Muscle layer of colon (tissue), 2 donors: Measurements from ENCODE around the gene CCDC57.
A peak's percentile ranks its signal among the peaks of the same experiment; 100 is the strongest.
"Not testable (repeated sequence)": the region's sequence is repeated elsewhere in the genome, so short reads cannot be mapped to it uniquely, and the experiment has no call there.

ENCODE experiments used
- H3K27ac ChIP-seq: one replicate; pipeline ENCODE4 v1.7.0; 2013; ENCODE audit warnings: low read depth, mild to moderate bottlenecking, low read length, moderate library complexity
- H3K27me3 ChIP-seq, 2 donors: one replicate each; pipeline ENCODE4 v1.7.0; 2013; ENCODE audit warnings: low read length in 2 of 2, mild to moderate bottlenecking in 2 of 2; ENCODE audit not compliant: insufficient read depth in 2 of 2, control insufficient read depth in 1 of 2
- H3K36me3 ChIP-seq: one replicate; pipeline ENCODE4 v1.7.0; 2013; ENCODE audit warnings: mild to moderate bottlenecking, low read length; ENCODE audit not compliant: insufficient read depth
- H3K4me1 ChIP-seq: one replicate; pipeline ENCODE4 v1.7.0; 2013; ENCODE audit warnings: mild to moderate bottlenecking, low read length; ENCODE audit not compliant: insufficient read depth
- H3K4me3 ChIP-seq, 2 donors: one replicate each; pipeline ENCODE4 v1.7.0; 2013; ENCODE audit warnings: low read length in 2 of 2, low read depth in 1 of 2, mild to moderate bottlenecking in 1 of 2, moderate library complexity in 1 of 2
- H3K9ac ChIP-seq: one replicate; pipeline ENCODE4 v1.7.0; 2013; ENCODE audit warnings: low read length
- H3K9me3 ChIP-seq: one replicate; pipeline ENCODE4 v1.7.0; 2013; ENCODE audit warnings: mild to moderate bottlenecking, low read length
- donor health status: abdominal sarcoma.
- donor health status: Adenocarcinoma of cecum.

CCDC57 gene

DNA sequence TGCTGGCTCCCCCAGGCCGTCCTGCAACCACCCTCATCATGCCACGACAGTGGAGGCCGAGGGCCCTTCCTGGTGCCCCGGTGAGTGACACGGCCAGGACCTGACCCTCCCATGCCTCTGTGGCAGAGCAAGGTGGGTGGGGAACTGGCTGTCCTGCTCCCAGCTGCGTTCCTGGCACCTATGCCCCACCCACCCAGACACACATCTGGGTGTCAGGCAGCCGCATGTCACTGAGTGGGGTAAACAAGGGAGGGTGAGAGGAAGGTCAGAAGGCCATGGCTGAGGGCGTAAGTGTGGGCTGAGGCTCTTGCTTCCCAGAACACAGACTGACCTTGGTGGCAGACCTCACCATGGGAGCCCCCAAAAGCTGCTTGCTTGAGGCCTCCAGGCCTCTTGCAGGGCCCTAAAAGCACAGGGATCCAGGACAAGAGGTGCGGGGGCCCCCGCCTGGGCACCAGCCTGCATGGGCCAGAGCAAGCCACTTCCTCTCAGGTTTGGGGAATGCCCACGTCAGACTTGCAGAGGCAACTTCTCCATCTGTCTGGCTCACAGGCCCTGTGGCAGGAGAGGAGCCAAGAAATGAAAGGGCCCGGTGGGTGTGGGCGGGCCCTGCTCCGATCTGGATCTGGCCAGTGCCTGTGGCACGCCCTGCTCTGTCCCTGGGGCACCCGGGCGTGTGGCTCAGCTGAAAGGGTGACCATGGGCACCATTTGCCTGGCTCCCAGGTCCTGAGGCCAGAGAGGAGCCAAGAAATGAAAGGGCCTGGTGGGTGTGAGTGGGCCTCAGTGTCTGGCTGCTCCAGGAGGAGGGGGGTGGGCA is 3.9 kb upstream of the CCDC57 start:
- Histone ChIP-seq H3K9ac (no peak overlapping the region), H3K4me3 (no peak overlapping the region)

DNA sequence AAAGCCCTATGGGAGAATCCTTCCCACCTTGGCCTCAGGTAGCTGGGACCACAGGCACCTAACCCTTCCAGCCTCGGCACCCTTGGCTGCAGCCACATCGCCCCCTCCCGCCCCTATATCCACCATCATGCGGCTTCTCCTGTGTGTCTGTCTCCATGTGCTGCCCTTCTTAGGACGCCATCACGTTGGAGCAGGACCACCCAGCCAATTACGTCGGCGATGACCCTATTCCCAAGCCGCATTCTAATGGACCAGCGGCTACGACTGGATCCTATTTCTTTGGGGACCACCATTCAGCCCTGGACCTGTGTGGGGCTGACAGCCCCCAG is 3.3 kb upstream of the CCDC57 start:
- Histone ChIP-seq H3K36me3 (no peaks in the 10 kb centered on the region), H3K4me1 (peaks cover 11% of the 10 kb centered on the region), H3K27ac (no peak overlapping the region), H3K9me3 (no peaks in the 10 kb centered on the region), H3K4me3 (no peak overlapping the region), H3K27me3 (no peaks in the 10 kb centered on the region), H3K9ac (no peak overlapping the region)

More for the DNA sequence above, 3.9 kb upstream of the CCDC57 start:
- H3K9me3 ChIP-seq: no peaks in the 10 kb centered on the region
- H3K36me3 ChIP-seq: no peaks in the 10 kb centered on the region
- no peak overlapping the region for H3K27ac ChIP-seq
- H3K27me3 ChIP-seq: no peaks in the 10 kb centered on the region
- H3K4me1 ChIP-seq: peaks cover 9% of the 10 kb centered on the region

DNA sequence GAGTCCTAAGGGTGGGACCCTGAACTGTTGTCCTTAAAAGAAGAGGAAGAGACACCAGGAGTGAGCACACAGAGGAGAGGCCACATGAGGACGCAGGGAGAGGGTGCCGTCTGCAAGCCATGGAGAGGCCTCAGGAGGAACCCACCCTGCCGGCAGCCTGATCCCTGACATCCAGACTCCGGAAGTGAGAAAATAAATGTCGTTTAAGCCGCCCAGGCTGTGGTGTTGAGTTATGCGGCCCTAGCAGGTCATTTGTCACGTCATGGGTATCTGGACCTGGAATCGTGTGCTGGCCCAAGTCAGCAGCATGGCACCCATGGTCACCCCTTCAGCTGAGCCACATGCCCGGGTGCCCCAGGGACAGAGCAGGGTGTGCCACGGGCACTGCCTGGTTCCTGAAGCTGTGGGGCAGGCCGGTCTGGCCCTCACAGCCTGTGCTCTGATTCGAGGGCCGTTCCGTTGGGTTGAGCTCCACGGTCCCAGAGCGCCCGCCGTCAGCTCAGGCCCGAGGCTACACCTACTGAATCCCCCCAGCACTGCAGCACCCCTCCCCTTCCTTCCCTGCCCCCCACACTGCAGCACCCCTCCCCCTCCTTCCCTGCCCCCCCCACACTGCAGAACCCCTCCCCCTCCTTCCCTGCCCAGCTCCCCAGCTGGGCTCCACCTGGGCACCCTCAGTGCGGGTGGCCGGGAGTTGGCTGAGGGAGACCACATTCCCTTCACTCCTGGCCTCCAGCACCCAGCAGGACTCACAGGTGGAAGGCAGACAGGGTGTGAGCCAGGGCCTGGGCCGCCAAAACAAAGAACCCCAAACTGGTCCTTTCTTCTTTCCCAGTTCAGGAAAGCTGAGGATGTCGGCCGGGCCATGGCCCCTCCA is 2.7 kb upstream of the CCDC57 start:
- H3K4me3 ChIP-seq: no peak overlapping the region
- no peak overlapping the region for H3K27ac ChIP-seq
- H3K4me1 ChIP-seq: peaks cover 11% of the 10 kb centered on the region
- H3K36me3 ChIP-seq: no peaks in the 10 kb centered on the region
- H3K27me3 ChIP-seq: no peaks in the 10 kb centered on the region
- H3K9me3 ChIP-seq: no peaks in the 10 kb centered on the region
- H3K9ac ChIP-seq: no peak overlapping the region

DNA sequence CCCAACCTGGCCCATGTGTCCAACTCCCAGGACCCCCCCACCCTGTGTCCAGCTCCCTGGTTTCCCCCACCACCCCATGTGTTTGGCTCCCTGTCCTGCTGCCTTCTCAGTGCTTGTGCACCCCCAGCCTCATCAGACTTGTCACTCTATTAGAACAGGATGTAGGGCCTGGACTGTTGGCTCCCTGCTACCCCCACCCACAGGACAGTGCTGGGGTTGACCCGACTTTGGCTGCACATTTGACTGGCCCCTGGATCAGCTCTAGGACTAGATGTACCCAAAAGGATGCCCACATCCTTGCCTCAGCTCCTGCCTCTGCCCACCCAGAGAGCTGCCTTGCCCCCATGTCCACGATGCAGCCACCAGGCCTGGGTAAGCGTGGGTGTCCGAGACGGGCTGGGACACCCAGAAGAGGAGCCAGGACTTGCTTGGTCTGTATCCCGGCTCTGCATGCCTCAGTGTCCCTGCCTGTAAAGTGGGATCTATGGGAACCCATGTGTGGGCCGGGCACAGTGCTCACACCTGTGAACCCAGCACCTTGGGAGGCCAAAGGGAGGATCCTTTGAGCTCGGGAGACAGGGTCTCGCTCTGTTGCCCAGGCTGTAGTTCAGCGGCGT is 1.5 kb upstream of the CCDC57 start:
- Histone ChIP-seq H3K4me1 (peaks cover 11% of the 10 kb centered on the region), H3K9ac (no peak overlapping the region), H3K27me3 (no peaks in the 10 kb centered on the region), H3K36me3 (no peaks in the 10 kb centered on the region), H3K27ac (no peak overlapping the region), H3K4me3 (no peak overlapping the region), H3K9me3 (no peaks in the 10 kb centered on the region)

DNA sequence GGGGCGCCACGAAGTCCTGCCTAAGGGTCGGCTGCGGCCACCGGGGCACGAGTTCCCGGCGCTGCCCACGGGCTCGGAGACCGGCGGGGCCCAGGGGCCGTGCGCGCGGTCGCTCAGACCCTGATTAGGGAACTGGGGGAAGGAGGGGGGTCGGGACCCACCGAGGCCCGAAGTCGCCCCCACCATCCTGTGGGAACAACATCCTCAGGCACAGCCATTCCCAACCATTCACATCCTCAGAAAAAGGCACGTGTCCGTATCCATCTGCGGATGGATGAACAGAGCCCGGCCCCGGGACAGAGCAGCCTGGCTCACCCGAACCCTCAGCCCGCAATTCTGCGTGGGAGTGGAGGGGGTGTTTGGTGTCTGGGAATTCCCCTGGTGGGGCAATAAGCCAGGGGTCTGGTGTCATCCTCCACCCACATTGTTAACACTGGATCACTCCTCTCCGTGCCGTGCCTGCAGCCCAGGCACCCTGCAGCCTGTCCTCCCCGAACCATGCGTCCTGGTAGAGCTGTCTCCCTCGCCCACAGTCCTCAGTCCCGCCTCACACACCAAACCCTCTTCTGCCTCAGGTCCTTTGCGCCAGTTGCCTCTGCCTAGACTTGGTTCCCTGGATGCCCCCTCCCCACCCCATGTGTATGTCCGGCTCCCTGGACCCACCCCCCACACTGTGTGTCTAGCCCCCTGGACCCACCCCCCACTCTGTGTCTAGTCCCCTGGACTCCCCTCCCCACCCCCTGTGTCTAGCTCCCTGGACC is 789 bp upstream of the CCDC57 start:
- Histone ChIP-seq H3K4me1 (peaks cover 11% of the 10 kb centered on the region), H3K36me3 (no peaks in the 10 kb centered on the region), H3K27ac (peak overlapping the region; percentile 19), H3K9me3 (no peaks in the 10 kb centered on the region), H3K27me3 (no peaks in the 10 kb centered on the region), H3K4me3 (peak overlapping the region; percentile 80 to 87), H3K9ac (no peak overlapping the region)

DNA sequence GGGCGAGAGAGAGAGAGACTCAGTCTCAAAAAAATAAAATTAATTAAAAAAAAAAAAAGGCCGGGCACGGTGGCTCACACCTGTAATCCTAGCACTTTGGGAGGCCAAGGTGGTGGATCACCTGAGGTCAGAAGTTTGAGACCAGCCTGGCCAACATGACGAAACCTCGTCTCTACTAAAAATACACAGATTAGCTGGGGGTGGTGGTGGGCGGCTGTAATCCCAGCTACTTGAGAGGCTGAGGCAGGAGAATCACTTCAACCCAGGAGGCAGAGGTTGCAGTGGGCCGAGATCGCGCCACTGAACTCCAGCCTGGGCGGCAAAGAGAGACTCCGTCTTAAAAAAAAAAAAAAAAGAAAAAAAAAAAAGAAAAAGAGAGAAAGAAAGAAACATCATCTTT is 2.0 kb downstream of the CCDC57 start:
- H3K27ac ChIP-seq, H3K36me3 ChIP-seq, H3K4me3 ChIP-seq, H3K9me3 ChIP-seq, H3K27me3 ChIP-seq, H3K9ac ChIP-seq: not testable (repeated sequence)
- H3K4me1 ChIP-seq: peaks cover 18% of the 10 kb centered on the region

DNA sequence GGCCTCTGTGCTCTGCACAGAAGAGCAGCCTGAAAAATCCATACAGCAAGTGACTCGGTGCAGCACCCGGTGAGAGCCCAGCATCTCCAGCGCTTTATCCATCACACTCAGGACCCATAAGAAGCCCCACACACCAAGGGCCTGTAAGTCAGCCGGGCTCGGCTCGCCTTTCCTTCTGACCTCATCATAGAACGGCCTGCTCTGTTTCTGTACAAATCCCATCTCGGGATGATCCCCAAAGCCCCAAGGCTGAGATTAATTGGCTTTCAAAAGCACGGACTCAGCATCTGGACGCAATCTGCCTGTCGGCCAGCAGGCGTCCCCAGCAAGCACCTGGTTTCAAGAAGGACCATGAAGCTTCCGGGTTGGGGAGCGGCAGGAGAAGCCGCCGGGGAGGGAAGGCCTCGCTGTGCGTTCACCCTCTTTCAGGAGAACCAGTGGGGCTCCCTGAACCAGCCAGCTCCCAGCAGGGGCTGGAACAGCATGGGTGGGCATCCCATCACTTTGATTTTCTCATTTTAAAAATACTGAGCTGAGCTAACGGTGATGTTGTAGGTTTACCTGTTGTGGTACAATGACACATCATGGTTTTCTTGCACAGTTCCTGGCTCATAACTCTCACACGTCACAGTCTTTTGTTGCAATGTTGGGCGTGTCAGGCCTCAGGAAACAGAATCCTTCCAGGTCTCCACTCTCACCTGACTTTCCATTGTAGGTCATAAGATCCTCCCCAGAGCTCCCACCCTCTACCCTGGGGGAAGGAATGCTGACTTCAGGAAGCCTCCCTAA is 6.7 kb downstream of the CCDC57 start:
- Histone ChIP-seq H3K9ac (no peak overlapping the region), H3K36me3 (no peaks in the 10 kb centered on the region), H3K9me3 (no peaks in the 10 kb centered on the region), H3K27ac (peak overlapping the region; percentile 55), H3K4me1 (peaks cover 12% of the 10 kb centered on the region), H3K4me3 (peak overlapping the region in 1 of 2 donors; percentile 25), H3K27me3 (no peaks in the 10 kb centered on the region)

DNA sequence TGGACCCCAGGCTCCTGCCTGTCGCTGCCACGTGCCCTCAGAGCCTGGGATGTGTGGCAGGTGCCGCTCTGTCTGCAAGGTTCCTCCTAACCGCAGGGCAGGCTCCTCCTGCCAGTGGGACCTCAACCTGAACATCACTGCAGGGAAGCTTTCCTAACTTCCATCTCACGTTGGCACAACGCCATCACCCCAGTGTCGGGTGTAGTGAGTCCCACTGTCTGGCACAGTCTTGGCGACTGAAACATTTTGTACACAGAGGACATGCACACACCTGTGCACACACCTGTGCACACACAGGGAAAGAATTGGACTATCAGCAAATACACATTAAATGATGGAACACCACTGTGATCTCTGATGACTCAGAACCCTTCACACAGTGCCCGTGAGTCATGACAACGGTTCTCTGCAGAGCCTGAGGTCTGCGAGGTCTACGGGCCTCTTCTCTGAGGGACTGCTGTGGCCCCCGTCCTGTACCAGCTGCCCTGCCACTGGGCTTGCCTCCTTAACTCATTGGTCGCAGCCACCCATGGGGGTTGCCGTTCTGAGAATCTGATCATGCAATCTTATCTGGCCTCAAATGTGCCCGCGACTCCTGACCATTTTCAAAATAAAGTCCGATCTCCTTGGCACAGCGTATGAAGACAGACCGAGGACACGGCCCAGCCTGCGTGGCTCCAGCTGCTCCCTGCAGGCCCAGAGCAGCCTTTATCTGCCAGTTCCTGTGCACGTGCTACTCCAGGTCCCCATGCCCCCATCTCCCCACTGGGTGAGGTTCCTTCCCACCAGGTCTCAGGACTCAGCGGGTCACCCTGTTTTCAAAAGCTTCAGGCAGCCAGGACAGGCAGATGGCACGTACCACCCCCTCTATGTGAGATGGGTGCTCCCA is 7.6 kb downstream of the CCDC57 start:
- Histone ChIP-seq H3K27me3 (no peaks in the 10 kb centered on the region), H3K9me3 (no peaks in the 10 kb centered on the region), H3K4me1 (peaks cover 12% of the 10 kb centered on the region), H3K36me3 (no peaks in the 10 kb centered on the region), H3K4me3 (no peak overlapping the region), H3K9ac (no peak overlapping the region), H3K27ac (no peak overlapping the region)

DNA sequence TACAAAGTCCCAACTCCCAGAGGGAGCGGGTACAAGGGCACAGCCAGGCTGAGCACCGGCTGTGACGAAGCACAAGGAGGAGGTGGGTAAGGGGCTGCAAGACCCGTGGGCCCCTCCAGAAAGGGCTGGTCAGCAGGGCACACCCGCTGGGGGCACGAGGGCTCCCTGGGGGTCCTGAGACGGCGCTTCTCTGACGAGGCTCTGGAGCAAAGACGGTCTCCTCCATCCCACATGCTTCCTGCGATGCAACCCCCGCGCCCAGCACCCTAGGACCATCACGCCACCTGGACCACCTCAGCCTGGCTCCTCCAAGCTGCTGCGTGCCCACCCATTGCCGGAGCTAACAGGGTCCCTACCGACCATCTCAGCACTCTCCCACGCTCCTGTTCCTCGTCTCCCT is 8.7 kb downstream of the CCDC57 start:
- Histone ChIP-seq H3K4me3 (no peak overlapping the region), H3K36me3 (peaks cover 5% of the 10 kb centered on the region), H3K9ac (no peak overlapping the region), H3K27me3 (no peaks in the 10 kb centered on the region), H3K27ac (no peak overlapping the region), H3K9me3 (no peaks in the 10 kb centered on the region), H3K4me1 (peaks cover 12% of the 10 kb centered on the region)

DNA sequence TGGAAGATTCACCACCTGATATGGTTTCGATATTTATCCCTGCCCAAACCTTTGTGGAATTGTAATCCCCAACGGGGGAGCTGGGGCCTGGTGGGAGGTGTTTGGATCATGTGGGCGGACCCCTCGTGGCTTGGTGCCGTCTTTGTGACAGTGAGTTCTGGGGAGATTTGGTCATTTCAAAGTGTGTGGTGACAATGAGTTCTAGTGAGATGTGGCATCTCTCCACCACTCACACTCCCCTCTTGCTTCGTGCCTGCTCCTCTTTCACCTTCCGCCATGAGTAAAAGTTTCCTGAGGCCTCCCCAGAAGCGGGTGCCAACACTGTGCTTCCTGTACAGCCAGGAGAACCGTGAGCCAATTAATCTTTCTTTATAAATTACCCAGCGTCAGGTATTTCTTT is 9.7 kb downstream of the CCDC57 start:
- Histone ChIP-seq H3K4me1 (peaks cover 12% of the 10 kb centered on the region), H3K9ac (no peak overlapping the region), H3K36me3 (peaks cover 8% of the 10 kb centered on the region), H3K27ac (no peak overlapping the region), H3K27me3 (no peaks in the 10 kb centered on the region), H3K4me3 (no peak overlapping the region), H3K9me3 (no peaks in the 10 kb centered on the region)
